Inflammatory macrophage treated with lipopolysaccharide for 4 hours (primary cell): Measurements from ENCODE around the gene ANKRD30BL.
"Not testable (repeated sequence)": the region's sequence is repeated elsewhere in the genome, so short reads cannot be mapped to it uniquely, and the experiment has no call there.

Experiments used
- DNase-seq: peaks from one replicate; pipeline ENCODE4 v3.0.0-alpha.2; 2020

ANKRD30BL gene, protein sequence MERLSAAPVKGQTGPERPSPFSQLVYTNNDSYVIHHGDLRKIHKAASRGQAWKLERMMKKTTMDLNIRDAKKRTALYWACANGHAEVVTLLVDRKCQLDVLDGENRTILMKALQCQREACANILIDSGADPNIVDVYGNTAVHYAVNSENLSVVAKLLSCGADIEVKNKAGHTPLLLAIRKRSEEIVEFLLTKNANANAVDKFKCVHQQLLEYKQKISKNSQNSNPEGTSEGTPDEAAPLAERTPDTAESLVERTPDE

GRCh38 chr2:132161161-132162124, at the start of gene ANKRD30BL:
TSS of gene ANKRD30BL (minus strand) at chr2:132161952. CDS start at chr2:132161705, 247 bp downstream.
- DNase-seq: not testable (repeated sequence)

DNA sequence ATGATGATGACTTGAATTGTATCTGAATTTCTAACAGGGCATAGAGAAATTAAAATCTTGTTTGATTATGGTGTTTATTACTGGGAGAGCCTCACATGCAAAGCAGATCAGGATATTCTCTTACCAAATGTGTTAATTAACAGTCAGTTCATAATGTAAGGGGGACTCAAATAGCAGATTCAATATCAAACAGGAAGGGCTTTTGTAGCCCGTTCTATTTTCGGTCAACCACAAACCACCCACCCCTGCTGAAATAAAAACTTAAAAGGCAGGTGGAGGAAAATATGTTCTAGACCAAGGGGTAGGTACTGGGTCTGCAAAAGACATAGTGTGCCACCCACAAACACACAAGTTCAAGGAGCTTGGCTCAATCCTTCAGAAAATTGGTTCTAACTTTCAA, 41.1 kb upstream of the ANKRD30BL start:
- not testable (repeated sequence) for DNase-seq

- DNase-seq: not testable (repeated sequence)
These were observed 31.1 kb upstream of the ANKRD30BL start for GRCh38 chr2:132192854-132193253.

DNA sequence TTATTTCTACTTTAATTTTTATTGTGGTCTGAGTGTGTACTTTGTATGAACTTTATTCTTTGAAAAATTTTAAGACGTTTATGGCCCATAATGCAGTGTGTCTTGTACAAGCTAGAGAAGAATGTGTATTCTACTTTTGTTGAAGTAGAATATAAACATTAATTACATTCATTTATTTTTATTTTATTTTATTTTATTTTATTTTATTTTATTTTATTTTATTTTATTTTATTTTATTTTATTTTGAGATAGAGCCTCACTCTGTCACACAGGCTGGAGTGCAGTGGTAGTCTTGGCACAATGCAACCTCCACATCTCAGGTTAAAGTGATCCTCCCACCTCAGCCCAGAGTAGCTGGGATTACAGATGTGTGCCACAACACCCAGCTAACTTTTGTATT, 5.3 kb upstream of the ANKRD30BL start:
- not testable (repeated sequence) for DNase-seq

GRCh38 chr2:132162125-132162660, 441 bp upstream of the ANKRD30BL start:
- DNase-seq: not testable (repeated sequence)

- peak; percentile 22 for DNase-seq
These were observed 15.0 kb downstream of the ANKRD30BL start for GRCh38 chr2:132146774-132147173.
